HCT116 (cell line): ENCODE measurements around the gene APC2. TPM values are rescaled to one million over a fixed set of nuclear protein-coding genes. Genes with fewer than 3 reads are reported as not detected.

Experiments
- ATAC-seq: fragments of 200-7000 bp; cut with Tn5 transposase; 2 replicates; pipeline ENCODE4 v1.9.1; 2020; ENCODE audit warnings: mild to moderate bottlenecking, moderate library complexity
- BruUV-seq: library from RNA; stranded (reverse); fragments of 400-500 nt; replicated peaks from 2 replicates; lab custom pipeline; 2021; lab: Mats Ljungman, UMichigan
- CTCF ChIA-PET: fragments of 300-600 bp; sonication (Branson Sonifier 250); formaldehyde crosslinking; loops from one replicate; lab custom pipeline; 2021; ENCODE audit warnings: antibody characterized with exemption; lab: Charles Lee
- POLR2A ChIA-PET: fragments of 300-600, 350-600 bp; sonication (Branson Sonifier 250); formaldehyde crosslinking; loops from one replicate; lab custom pipeline; 2021; ENCODE audit warnings: antibody characterized with exemption; lab: Charles Lee
- RAD21 ChIA-PET, 2 experiments: fragments of 300-600 bp; sonication (Branson Sonifier 250); formaldehyde crosslinking; loops; one replicate each; lab custom pipeline; 2023; ENCODE audit warnings: low total read pairs in 2 of 2; ENCODE audit not compliant: uncharacterized antibody in 2 of 2, unreplicated experiment in 2 of 2, low non-redundant PET in 1 of 2; lab: Charles Lee
- DNase-seq: peaks from one replicate; pipeline ENCODE4 v3.0.0-alpha.2; 2010; ENCODE audit warnings: low read depth, low spot score
- H2AFZ ChIP-seq: fragments of 200-600 bp; shearing (Covaris generic), sonication (generic); 2 replicates; pipeline ENCODE4 v1.6.1; 2017; ENCODE audit warnings: low read depth, mixed run types, mixed read lengths, antibody characterized with exemption, low read length; ENCODE audit not compliant: poor library complexity, severe bottlenecking
- H3K27ac ChIP-seq: 2 replicates; pipeline ENCODE4 v1.5.1; 2012; ENCODE audit warnings: low read depth, low read length
- H3K27me3 ChIP-seq: fragments of 200-600 bp; sonication (generic); 2 replicates; pipeline ENCODE4 v1.6.1; 2016; ENCODE audit warnings: mixed run types, low read length, mixed read lengths; ENCODE audit not compliant: insufficient read depth
- H3K36me3 ChIP-seq, 2 experiments: fragments of 200-500 bp in 1 of 2; fragments of 200-600 bp in 1 of 2; sonication (Bioruptor generic) in 1 of 2; sonication (generic) in 1 of 2; 2 replicates each; pipeline versions ENCODE4 v1.5.1 to v1.6.1; 2014 to 2016; ENCODE audit warnings: low read length in 2 of 2, inconsistent platforms in 1 of 2, mixed read lengths in 1 of 2, mixed run types in 1 of 2; ENCODE audit not compliant: insufficient read depth in 2 of 2, control insufficient read depth in 1 of 2
- H3K4me1 ChIP-seq, 2 experiments: fragments of 200-600 bp in 1 of 2; sonication (generic) in 1 of 2; 2 replicates each; pipeline versions ENCODE4 v1.5.1 to v1.6.1; 2012 to 2017; ENCODE audit warnings: low read length in 2 of 2, inconsistent platforms in 1 of 2, mild to moderate bottlenecking in 1 of 2, mixed read lengths in 1 of 2, mixed run types in 1 of 2, moderate library complexity in 1 of 2; ENCODE audit not compliant: insufficient read depth in 2 of 2, control insufficient read depth in 1 of 2
- H3K4me2 ChIP-seq: fragments of 200-600 bp; sonication (generic); 2 replicates; pipeline ENCODE4 v1.6.1; 2017; ENCODE audit warnings: mixed run types, low read length, mixed read lengths
- H3K4me3 ChIP-seq, 2 experiments: fragments of 200-600 bp in 1 of 2; sonication (generic) in 1 of 2; replicated peaks in 1 of 2; 2 replicates each; pipeline ENCODE4 v1.5.1; 2011 to 2016; ENCODE audit warnings: low read length in 2 of 2, control low read depth in 1 of 2, low read depth in 1 of 2, mild to moderate bottlenecking in 1 of 2, mixed read lengths in 1 of 2, mixed run types in 1 of 2
- H3K79me2 ChIP-seq: fragments of 200-600 bp; sonication (generic); 2 replicates; pipeline ENCODE4 v1.6.1; 2017; ENCODE audit warnings: mild to moderate bottlenecking, mixed run types, low read length, moderate library complexity, mixed read lengths; ENCODE audit not compliant: insufficient read depth
- H3K9ac ChIP-seq: fragments of 200-600 bp; sonication (generic); 2 replicates; pipeline ENCODE4 v1.6.1; 2016; ENCODE audit warnings: low read length, mixed read lengths
- H3K9me2 ChIP-seq: fragments of 200-600 bp; sonication (generic), shearing (Covaris generic); 2 replicates; pipeline ENCODE4 v1.6.1; 2017; ENCODE audit warnings: mixed run types, mild to moderate bottlenecking, moderate library complexity; ENCODE audit not compliant: insufficient read depth
- H3K9me3 ChIP-seq, 2 experiments: fragments of 200-500 bp in 1 of 2; fragments of 200-600 bp in 1 of 2; sonication (Bioruptor generic) in 1 of 2; sonication (generic) in 1 of 2; 2 replicates each; pipeline ENCODE4 v1.6.1; 2014 to 2017; ENCODE audit warnings: low read length in 2 of 2, mixed read lengths in 2 of 2, inconsistent platforms in 1 of 2, low read depth in 1 of 2, mild to moderate bottlenecking in 1 of 2, mixed run types in 1 of 2, moderate library complexity in 1 of 2; ENCODE audit not compliant: control insufficient read depth in 1 of 2, insufficient read depth in 1 of 2
- H4K20me1 ChIP-seq: fragments of 200-600 bp; sonication (generic), shearing (Covaris generic); 2 replicates; pipeline ENCODE4 v1.6.1; 2017; ENCODE audit warnings: mixed run types, mild to moderate bottlenecking, moderate library complexity; ENCODE audit not compliant: insufficient read depth
- ATF3 ChIP-seq: IDR thresholded peaks from 2 replicates; pipeline ENCODE4 v1.6.1; 2012
- CBX3 ChIP-seq: IDR thresholded peaks from 2 replicates; pipeline ENCODE4 v1.6.1; 2012; ENCODE audit warnings: low read depth
- ELF1 ChIP-seq: IDR thresholded peaks from 2 replicates; pipeline ENCODE4 v1.6.1; 2012; ENCODE audit warnings: low read depth, borderline replicate concordance
- EZH2phosphoT487 ChIP-seq: fragments of 200-600 bp; IDR thresholded peaks from 2 replicates; pipeline ENCODE4 v1.6.1; 2018; ENCODE audit warnings: antibody characterized with exemption, borderline replicate concordance
- FOSL1 ChIP-seq: IDR thresholded peaks from 2 replicates; pipeline ENCODE4 v1.6.1; 2012; ENCODE audit warnings: low read depth
- JUND ChIP-seq: IDR thresholded peaks from 2 replicates; pipeline ENCODE4 v1.6.1; 2012
- MAX ChIP-seq: IDR thresholded peaks from 2 replicates; pipeline ENCODE4 v1.6.1; 2012
- POLR2AphosphoS5 ChIP-seq: IDR thresholded peaks from 2 replicates; pipeline ENCODE4 v1.6.1; 2011; ENCODE audit warnings: mild to moderate bottlenecking, low read depth, low read length, moderate library complexity
- SP1 ChIP-seq: IDR thresholded peaks from 2 replicates; pipeline ENCODE4 v1.6.1; 2012; ENCODE audit warnings: low read depth
- SRF ChIP-seq: IDR thresholded peaks from 2 replicates; pipeline ENCODE4 v1.6.1; 2012; ENCODE audit warnings: low read depth
- TCF7L2 ChIP-seq: IDR thresholded peaks from 2 replicates; pipeline ENCODE4 v1.7.0; 2011; ENCODE audit warnings: borderline replicate concordance, inconsistent platforms; ENCODE audit not compliant: insufficient read depth, insufficient read length; ENCODE audit errors: extremely low read depth
- YY1 ChIP-seq: IDR thresholded peaks from 2 replicates; pipeline ENCODE4 v1.6.1; 2011; ENCODE audit warnings: low read length, low read depth, moderate library complexity, mild to moderate bottlenecking; ENCODE audit not compliant: insufficient replicate concordance; ENCODE audit errors: extremely low read depth
- ZBTB33 ChIP-seq: IDR thresholded peaks from 2 replicates; pipeline ENCODE4 v1.6.1; 2011; ENCODE audit warnings: mild to moderate bottlenecking, low read length, moderate library complexity; ENCODE audit not compliant: insufficient replicate concordance; ENCODE audit errors: extremely low read depth
- ZNF274 ChIP-seq: fragments of 200-500 bp; sonication (Bioruptor generic); IDR thresholded peaks from 2 replicates; pipeline ENCODE4 v1.6.1; 2014; ENCODE audit warnings: mild to moderate bottlenecking, low read depth, low read length, inconsistent platforms
- intact Hi-C: fragments of 100-400 bp; cut with micrococcal nuclease; formaldehyde crosslinking; loops from 2 replicates; pipeline ENCODE4 v1.10.0; 2022
- total RNA-seq: library from RNA; stranded (reverse); gene quantifications from one replicate; pipeline ENCODE4 v1.2.1, GENCODE V29; 2021; ENCODE audit not compliant: unreplicated experiment

The APC2 gene
- total RNA-seq, 1 experiment from 2014 or later = 1.6 TPM

GRCh38 chr19:1445932-1446712 lies 3.8 kb upstream of the APC2 start:
- RAD21 ChIA-PET = interaction anchor here in 1 of 2 experiments (0.6 to 1.3 kb wide), 2 partner anchors 10 to 167 kb away, joined by 3 to 4 read pairs; no protein-coding TSS in a partner anchor
- CTCF ChIA-PET = interaction anchor here (0.9 to 3.0 kb wide), 4 partner anchors 9 to 380 kb away, joined by 3 to 49 read pairs (median 4); no protein-coding TSS in a partner anchor
- Histone ChIP-seq H3K9me3 (no peaks in the 10 kb centered on the region), H3K4me2 (peak overlapping the region; percentile 99), H3K27ac (peak overlapping the region; percentile 22; the same call in 1 of the 2 replicates)
- TF ChIP-seq JUND = no peak
- TF ChIP-seq, all 23 proteins: peak for 0
- H3K9ac ChIP-seq = peak overlapping the region; percentile 71
- peaks cover 15% of the 10 kb centered on the region; the same call in 1 of the 2 replicates for H4K20me1 ChIP-seq
- H3K36me3 ChIP-seq = peaks cover 3 to 12% of the 10 kb centered on the region in 2 experiments; a peak in 2 of 4 replicates
- ATAC-seq = peak; percentile 28
- BruUV-seq = no TSS peak
- H2AFZ ChIP-seq = no peak overlapping the region
- POLR2A ChIA-PET = interaction anchor here (0.8 to 3.0 kb wide), 6 partner anchors 9 to 177 kb away, joined by 3 to 28 read pairs (median 3); partner anchors contain the start of gene REEP6
- peaks cover 37 to 58% of the 10 kb centered on the region in 2 experiments for H3K4me1 ChIP-seq
- H3K79me2 ChIP-seq = peaks cover 15% of the 10 kb centered on the region
- DNase-seq = no peak
- H3K4me3 ChIP-seq = peak overlapping the region; percentile 48 to 62
- intact Hi-C loops = no loop called here
- no peaks in the 10 kb centered on the region; the same call in 1 of the 2 replicates for H3K27me3 ChIP-seq
- H3K9me2 ChIP-seq = no peaks in the 10 kb centered on the region

- no peak for DNase-seq
- POLR2A ChIA-PET = interaction anchor here (1.3 kb wide), 1 partner anchor 9 kb away, joined by 3 read pairs; no protein-coding TSS in a partner anchor
- Histone ChIP-seq H3K9me2 (no peaks in the 10 kb centered on the region), H3K4me1 (peaks cover 29 to 50% of the 10 kb centered on the region in 2 experiments), H3K79me2 (peaks cover 8% of the 10 kb centered on the region), H3K27me3 (no peaks in the 10 kb centered on the region; the same call in 1 of the 2 replicates), H3K4me3 (peak overlapping the region in 1 of 2 experiments; percentile 62; a peak in 1 of 4 replicates), H2AFZ (no peak overlapping the region), H3K27ac (no peak overlapping the region), H3K9ac (no peak overlapping the region), H4K20me1 (peaks cover 9% of the 10 kb centered on the region; the same call in 1 of the 2 replicates), H3K36me3 (peaks cover 0 to 5% of the 10 kb centered on the region in 2 experiments; a peak in 1 of 4 replicates), H3K4me2 (peak overlapping the region; percentile 99), H3K9me3 (no peaks in the 10 kb centered on the region)
- ATAC-seq = no peak
- RAD21 ChIA-PET = no interaction called here
- intact Hi-C loops = no loop called here
- no TSS peak for BruUV-seq
- CTCF ChIA-PET = no interaction called here
- TF ChIP-seq SRF (no peak), SP1 (no peak), ELF1 (no peak), ZNF274 (no peak), FOSL1 (no peak), JUND (no peak), EZH2phosphoT487 (no peak), CBX3 (no peak), MAX (no peak), YY1 (no peak), ATF3 (no peak), ZBTB33 (no peak), TCF7L2 (no peak), POLR2AphosphoS5 (no peak)
Observed at GRCh38 chr19:1446713-1447481, 3.0 kb upstream of the APC2 start.
